HepG2 (cell line): ENCODE results near the gene TXN2. TPM values are rescaled to one million over a fixed set of nuclear protein-coding genes. Genes with fewer than 3 reads are reported as not detected.
A peak's percentile ranks its signal among the peaks of the same experiment; 100 is the strongest.

Experiments
- JUND ChIP-seq: sonication (generic); formaldehyde crosslinking; IDR thresholded peaks from 2 replicates; pipeline ENCODE4 v1.8.0; 2022; ENCODE audit warnings: mild to moderate bottlenecking, missing genetic modification reagents
- MAFF ChIP-seq: IDR thresholded peaks from 2 replicates; pipeline ENCODE4 v1.6.1; 2011; ENCODE audit warnings: low read depth, low read length, improper control_type of control experiment
- NR1H2 ChIP-seq: sonication (generic); formaldehyde crosslinking; IDR thresholded peaks from 2 replicates; pipeline ENCODE4 v1.8.1; 2022; ENCODE audit warnings: low read depth, missing genetic modification reagents, borderline replicate concordance
- PITX1 ChIP-seq: sonication (generic); formaldehyde crosslinking; IDR thresholded peaks from 2 replicates; pipeline ENCODE4 v1.5.1; 2020; ENCODE audit warnings: mild to moderate bottlenecking, missing genetic modification reagents
- PLRG1 ChIP-seq: fragments of 450-650 bp; conservative IDR thresholded peaks from 2 replicates; pipeline ENCODE4 v1.6.1; 2016
- ZMYM3 ChIP-seq: sonication (generic); formaldehyde crosslinking; IDR thresholded peaks from 2 replicates; pipeline ENCODE4 v1.5.1; 2020; ENCODE audit warnings: mild to moderate bottlenecking, missing genetic modification reagents
- ZNF337 ChIP-seq: sonication (generic); formaldehyde crosslinking; IDR thresholded peaks from 2 replicates; pipeline ENCODE4 v1.5.1; 2020; ENCODE audit warnings: missing genetic modification reagents, low read depth, mild to moderate bottlenecking, borderline replicate concordance
- ZNF460 ChIP-seq: sonication (generic); formaldehyde crosslinking; IDR thresholded peaks from 2 replicates; pipeline ENCODE4 v1.5.1; 2020; ENCODE audit warnings: missing genetic modification reagents, mild to moderate bottlenecking, borderline replicate concordance
- ZNF558 ChIP-seq: sonication (generic); formaldehyde crosslinking; IDR thresholded peaks from 2 replicates; pipeline ENCODE4 v1.9.0; 2022; ENCODE audit warnings: mild to moderate bottlenecking, missing genetic modification reagents, borderline replicate concordance
- ZNF607 ChIP-seq: sonication (generic); formaldehyde crosslinking; IDR thresholded peaks from 2 replicates; pipeline ENCODE4 v1.5.1; 2020; ENCODE audit warnings: missing genetic modification reagents, mild to moderate bottlenecking, borderline replicate concordance
- polyA plus RNA-seq, 8 experiments: library from polyadenylated mRNA; depleted of rRNA in 3 of 8; stranded (reverse) in 7 of 8; unstranded in 1 of 8; fragments of >200 nt; fragmentation: Illumina TruSeq in 4 of 8; extraction: Trizol in 4 of 8; gene quantifications; 2 replicates each; pipeline versions ENCODE4 v1.2.1 to v1.2.3, GENCODE V29; 2011 to 2016; ENCODE audit warnings: low read depth in 4 of 8, missing spikeins in 1 of 8, mixed read lengths in 1 of 8; ENCODE audit not compliant: insufficient read depth in 1 of 8
- total RNA-seq, 5 experiments: library from RNA; depleted of rRNA; stranded (reverse); fragments of >200 nt; fragmentation: Illumina TruSeq; extraction: Trizol; gene quantifications; 2 replicates each; pipeline ENCODE4 v1.2.3, GENCODE V29; 2016; ENCODE audit warnings: low read depth in 1 of 5
- TF ChIP-seq, protein P1 (sequence below), 2 experiments: sonication (generic) in 1 of 2; formaldehyde crosslinking in 1 of 2; IDR thresholded peaks; 2 replicates each; pipeline versions ENCODE4 v1.6.1 to v1.9.0; 2014 to 2022; ENCODE audit warnings: antibody characterized with exemption in 1 of 2, borderline replicate concordance in 1 of 2, inconsistent platforms in 1 of 2, low read depth in 1 of 2, missing genetic modification reagents in 1 of 2
- TF ChIP-seq, protein P2 (sequence below): IDR thresholded peaks from 2 replicates; pipeline ENCODE4 v1.6.1; 2016; ENCODE audit warnings: mild to moderate bottlenecking
- TF ChIP-seq, protein P3 (sequence below): sonication (generic); formaldehyde crosslinking; IDR thresholded peaks from 2 replicates; pipeline ENCODE4 v1.4.0; 2020; ENCODE audit warnings: missing genetic modification reagents, borderline replicate concordance
- TF ChIP-seq, protein P4 (sequence below): sonication (generic); formaldehyde crosslinking; IDR thresholded peaks from 2 replicates; pipeline ENCODE4 v1.5.1; 2020; ENCODE audit warnings: mild to moderate bottlenecking, missing genetic modification reagents, moderate library complexity

Gene TXN2
- total and polyA plus RNA-seq, 2 of the 13 experiments (the other 11 are each of a cell fraction or from before 2014, with no cell fraction given): 41.4 to 109 TPM

DNA sequence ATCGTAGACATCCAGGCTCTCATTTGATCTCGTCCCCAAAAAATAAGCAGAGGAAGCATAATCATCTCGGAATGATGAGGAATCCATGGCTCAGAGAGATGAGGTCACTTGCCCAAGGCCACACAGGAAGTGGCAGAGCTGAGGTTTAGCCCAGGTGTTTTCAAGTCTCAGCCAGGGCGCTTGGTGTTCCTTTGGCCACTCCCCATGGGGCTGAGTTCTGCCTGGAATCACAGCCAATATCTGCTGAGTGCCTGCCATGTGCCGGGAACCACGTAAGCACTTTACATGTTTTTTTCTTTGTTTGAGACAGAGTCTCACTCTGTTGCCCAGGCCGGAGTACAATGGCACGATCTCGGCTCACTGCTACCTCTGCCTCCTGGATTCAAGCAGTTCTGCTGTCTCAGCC, 64.2 kb downstream of the TXN2 start (continued):
- TF ChIP-seq, protein P1, sequence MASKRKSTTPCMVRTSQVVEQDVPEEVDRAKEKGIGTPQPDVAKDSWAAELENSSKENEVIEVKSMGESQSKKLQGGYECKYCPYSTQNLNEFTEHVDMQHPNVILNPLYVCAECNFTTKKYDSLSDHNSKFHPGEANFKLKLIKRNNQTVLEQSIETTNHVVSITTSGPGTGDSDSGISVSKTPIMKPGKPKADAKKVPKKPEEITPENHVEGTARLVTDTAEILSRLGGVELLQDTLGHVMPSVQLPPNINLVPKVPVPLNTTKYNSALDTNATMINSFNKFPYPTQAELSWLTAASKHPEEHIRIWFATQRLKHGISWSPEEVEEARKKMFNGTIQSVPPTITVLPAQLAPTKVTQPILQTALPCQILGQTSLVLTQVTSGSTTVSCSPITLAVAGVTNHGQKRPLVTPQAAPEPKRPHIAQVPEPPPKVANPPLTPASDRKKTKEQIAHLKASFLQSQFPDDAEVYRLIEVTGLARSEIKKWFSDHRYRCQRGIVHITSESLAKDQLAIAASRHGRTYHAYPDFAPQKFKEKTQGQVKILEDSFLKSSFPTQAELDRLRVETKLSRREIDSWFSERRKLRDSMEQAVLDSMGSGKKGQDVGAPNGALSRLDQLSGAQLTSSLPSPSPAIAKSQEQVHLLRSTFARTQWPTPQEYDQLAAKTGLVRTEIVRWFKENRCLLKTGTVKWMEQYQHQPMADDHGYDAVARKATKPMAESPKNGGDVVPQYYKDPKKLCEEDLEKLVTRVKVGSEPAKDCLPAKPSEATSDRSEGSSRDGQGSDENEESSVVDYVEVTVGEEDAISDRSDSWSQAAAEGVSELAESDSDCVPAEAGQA (IDR thresholded peaks at IDR 0.05; ENCODE audit: low read depth): no peak
- TF ChIP-seq, protein P1 (CRISPR knock-in tag; IDR thresholded peaks at IDR 0.05; ENCODE audit: borderline replicate concordance): no peak
- no peak for TF ChIP-seq MAFF
- TF ChIP-seq, protein P2, sequence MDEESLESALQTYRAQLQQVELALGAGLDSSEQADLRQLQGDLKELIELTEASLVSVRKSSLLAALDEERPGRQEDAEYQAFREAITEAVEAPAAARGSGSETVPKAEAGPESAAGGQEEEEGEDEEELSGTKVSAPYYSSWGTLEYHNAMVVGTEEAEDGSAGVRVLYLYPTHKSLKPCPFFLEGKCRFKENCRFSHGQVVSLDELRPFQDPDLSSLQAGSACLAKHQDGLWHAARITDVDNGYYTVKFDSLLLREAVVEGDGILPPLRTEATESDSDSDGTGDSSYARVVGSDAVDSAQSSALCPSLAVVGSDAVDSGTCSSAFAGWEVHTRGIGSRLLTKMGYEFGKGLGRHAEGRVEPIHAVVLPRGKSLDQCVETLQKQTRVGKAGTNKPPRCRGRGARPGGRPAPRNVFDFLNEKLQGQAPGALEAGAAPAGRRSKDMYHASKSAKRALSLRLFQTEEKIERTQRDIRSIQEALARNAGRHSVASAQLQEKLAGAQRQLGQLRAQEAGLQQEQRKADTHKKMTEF (CRISPR knock-in tag): no peak
- TF ChIP-seq, protein P3, sequence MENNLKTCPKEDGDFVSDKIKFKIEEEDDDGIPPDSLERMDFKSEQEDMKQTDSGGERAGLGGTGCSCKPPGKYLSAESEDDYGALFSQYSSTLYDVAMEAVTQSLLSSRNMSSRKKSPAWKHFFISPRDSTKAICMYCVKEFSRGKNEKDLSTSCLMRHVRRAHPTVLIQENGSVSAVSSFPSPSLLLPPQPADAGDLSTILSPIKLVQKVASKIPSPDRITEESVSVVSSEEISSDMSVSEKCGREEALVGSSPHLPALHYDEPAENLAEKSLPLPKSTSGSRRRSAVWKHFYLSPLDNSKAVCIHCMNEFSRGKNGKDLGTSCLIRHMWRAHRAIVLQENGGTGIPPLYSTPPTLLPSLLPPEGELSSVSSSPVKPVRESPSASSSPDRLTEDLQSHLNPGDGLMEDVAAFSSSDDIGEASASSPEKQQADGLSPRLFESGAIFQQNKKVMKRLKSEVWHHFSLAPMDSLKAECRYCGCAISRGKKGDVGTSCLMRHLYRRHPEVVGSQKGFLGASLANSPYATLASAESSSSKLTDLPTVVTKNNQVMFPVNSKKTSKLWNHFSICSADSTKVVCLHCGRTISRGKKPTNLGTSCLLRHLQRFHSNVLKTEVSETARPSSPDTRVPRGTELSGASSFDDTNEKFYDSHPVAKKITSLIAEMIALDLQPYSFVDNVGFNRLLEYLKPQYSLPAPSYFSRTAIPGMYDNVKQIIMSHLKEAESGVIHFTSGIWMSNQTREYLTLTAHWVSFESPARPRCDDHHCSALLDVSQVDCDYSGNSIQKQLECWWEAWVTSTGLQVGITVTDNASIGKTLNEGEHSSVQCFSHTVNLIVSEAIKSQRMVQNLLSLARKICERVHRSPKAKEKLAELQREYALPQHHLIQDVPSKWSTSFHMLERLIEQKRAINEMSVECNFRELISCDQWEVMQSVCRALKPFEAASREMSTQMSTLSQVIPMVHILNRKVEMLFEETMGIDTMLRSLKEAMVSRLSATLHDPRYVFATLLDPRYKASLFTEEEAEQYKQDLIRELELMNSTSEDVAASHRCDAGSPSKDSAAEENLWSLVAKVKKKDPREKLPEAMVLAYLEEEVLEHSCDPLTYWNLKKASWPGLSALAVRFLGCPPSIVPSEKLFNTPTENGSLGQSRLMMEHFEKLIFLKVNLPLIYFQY (CRISPR knock-in tag): no peak
- peak; percentile 55; the same call in 1 of the 2 replicates for TF ChIP-seq ZMYM3
- TF ChIP-seq ZNF460: peak; percentile 38; the same call in 1 of the 2 replicates
- no peak for TF ChIP-seq ZNF337
- no peak for TF ChIP-seq PITX1 (CRISPR knock-in tag)
- TF ChIP-seq ZNF607 (CRISPR knock-in tag): no peak
- TF ChIP-seq ZNF558 (CRISPR knock-in tag): no peak
- no peak for TF ChIP-seq NR1H2 (CRISPR knock-in tag)
- TF ChIP-seq JUND (CRISPR knock-in tag): 0 out of 2 replicates have a peak, but pooled peaks have one; percentile 28
- TF ChIP-seq PLRG1: no peak
- TF ChIP-seq, protein P4, sequence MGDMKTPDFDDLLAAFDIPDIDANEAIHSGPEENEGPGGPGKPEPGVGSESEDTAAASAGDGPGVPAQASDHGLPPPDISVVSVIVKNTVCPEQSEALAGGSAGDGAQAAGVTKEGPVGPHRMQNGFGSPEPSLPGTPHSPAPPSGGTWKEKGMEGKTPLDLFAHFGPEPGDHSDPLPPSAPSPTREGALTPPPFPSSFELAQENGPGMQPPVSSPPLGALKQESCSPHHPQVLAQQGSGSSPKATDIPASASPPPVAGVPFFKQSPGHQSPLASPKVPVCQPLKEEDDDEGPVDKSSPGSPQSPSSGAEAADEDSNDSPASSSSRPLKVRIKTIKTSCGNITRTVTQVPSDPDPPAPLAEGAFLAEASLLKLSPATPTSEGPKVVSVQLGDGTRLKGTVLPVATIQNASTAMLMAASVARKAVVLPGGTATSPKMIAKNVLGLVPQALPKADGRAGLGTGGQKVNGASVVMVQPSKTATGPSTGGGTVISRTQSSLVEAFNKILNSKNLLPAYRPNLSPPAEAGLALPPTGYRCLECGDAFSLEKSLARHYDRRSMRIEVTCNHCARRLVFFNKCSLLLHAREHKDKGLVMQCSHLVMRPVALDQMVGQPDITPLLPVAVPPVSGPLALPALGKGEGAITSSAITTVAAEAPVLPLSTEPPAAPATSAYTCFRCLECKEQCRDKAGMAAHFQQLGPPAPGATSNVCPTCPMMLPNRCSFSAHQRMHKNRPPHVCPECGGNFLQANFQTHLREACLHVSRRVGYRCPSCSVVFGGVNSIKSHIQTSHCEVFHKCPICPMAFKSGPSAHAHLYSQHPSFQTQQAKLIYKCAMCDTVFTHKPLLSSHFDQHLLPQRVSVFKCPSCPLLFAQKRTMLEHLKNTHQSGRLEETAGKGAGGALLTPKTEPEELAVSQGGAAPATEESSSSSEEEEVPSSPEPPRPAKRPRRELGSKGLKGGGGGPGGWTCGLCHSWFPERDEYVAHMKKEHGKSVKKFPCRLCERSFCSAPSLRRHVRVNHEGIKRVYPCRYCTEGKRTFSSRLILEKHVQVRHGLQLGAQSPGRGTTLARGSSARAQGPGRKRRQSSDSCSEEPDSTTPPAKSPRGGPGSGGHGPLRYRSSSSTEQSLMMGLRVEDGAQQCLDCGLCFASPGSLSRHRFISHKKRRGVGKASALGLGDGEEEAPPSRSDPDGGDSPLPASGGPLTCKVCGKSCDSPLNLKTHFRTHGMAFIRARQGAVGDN (CRISPR knock-in tag): peak; percentile 37
